Vein endothelial cell (primary cell): ENCODE data around the gene UNC5C. TPM values are rescaled to one million over a fixed set of nuclear protein-coding genes. Genes with fewer than 3 reads are reported as not detected.

ENCODE experiments used
- total RNA-seq: library from RNA; depleted of rRNA; stranded (reverse); fragments of >200 nt; gene quantifications from 2 replicates; pipeline ENCODE4 v1.2.3, GENCODE V29; 2012

Gene UNC5C
- 0.29 and 1.3 TPM in 2 replicates for total RNA-seq

GRCh38 chr4:95548738-95549245, at the start of gene UNC5C:
UNC5C (minus strand) TSS chr4:95548973.

